Loucy (cell line): ENCODE measurements around the gene OSGIN1.
A peak's percentile ranks its signal among the peaks of the same experiment; 100 is the strongest.

Experiments used
- H2AFZ ChIP-seq: fragments of 200-600 bp; sonication (generic); 2 replicates; pipeline ENCODE4 v1.6.0; 2016; ENCODE audit warnings: antibody characterized with exemption, mild to moderate bottlenecking, low read length, moderate library complexity
- H3F3A ChIP-seq: fragments of 200-600 bp; 2 replicates; pipeline ENCODE4 v1.6.0; 2016; ENCODE audit warnings: antibody characterized with exemption, low read depth, mild to moderate bottlenecking
- H3K27me3 ChIP-seq: fragments of 200-600 bp; sonication (generic); 2 replicates; pipeline ENCODE4 v1.6.1; 2014; ENCODE audit warnings: low read length, mild to moderate bottlenecking; ENCODE audit not compliant: insufficient read depth, poor library complexity, severe bottlenecking
- H3K36me3 ChIP-seq: fragments of 200-600 bp; sonication (generic); 2 replicates; pipeline ENCODE4 v1.6.1; 2016; ENCODE audit warnings: low read length; ENCODE audit not compliant: insufficient read depth
- H3K4me1 ChIP-seq: fragments of 200-600 bp; sonication (generic); 2 replicates; pipeline ENCODE4 v1.5.1; 2014; ENCODE audit warnings: low read length, mild to moderate bottlenecking; ENCODE audit not compliant: insufficient read depth, poor library complexity, severe bottlenecking
- H3K4me2 ChIP-seq: fragments of 200-600 bp; sonication (generic); 2 replicates; pipeline ENCODE4 v1.6.0; 2014; ENCODE audit warnings: antibody characterized with exemption, low read length, low read depth, mild to moderate bottlenecking; ENCODE audit not compliant: poor library complexity, severe bottlenecking
- H3K4me3 ChIP-seq: fragments of 200-600 bp; sonication (generic); 2 replicates; pipeline ENCODE4 v1.5.1; 2014; ENCODE audit warnings: low read length, mild to moderate bottlenecking, mixed read lengths; ENCODE audit not compliant: poor library complexity, severe bottlenecking
- H3K79me2 ChIP-seq: fragments of 200-600 bp; sonication (generic); 2 replicates; pipeline ENCODE4 v1.6.1; 2014; ENCODE audit warnings: low read length; ENCODE audit not compliant: insufficient read depth
- H3K9ac ChIP-seq: fragments of 200-600 bp; sonication (generic); 2 replicates; pipeline ENCODE4 v1.6.0; 2014; ENCODE audit warnings: mild to moderate bottlenecking, low read depth, low read length, moderate library complexity; ENCODE audit not compliant: poor library complexity, severe bottlenecking
- H3K9me2 ChIP-seq: fragments of 200-600 bp; sonication (generic); replicated peaks from 2 replicates; pipeline ENCODE4 v1.6.1; 2016; ENCODE audit warnings: low read depth, low read length, mixed read lengths
- H3K9me3 ChIP-seq: fragments of 200-600 bp; sonication (generic); 2 replicates; pipeline ENCODE4 v1.6.1; 2014; ENCODE audit warnings: mild to moderate bottlenecking, antibody characterized with exemption, low read length, low read depth; ENCODE audit not compliant: insufficient read depth
- H4K20me1 ChIP-seq: fragments of 200-600 bp; sonication (generic); 2 replicates; pipeline ENCODE4 v1.6.0; 2014; ENCODE audit warnings: antibody characterized with exemption, low read length, mild to moderate bottlenecking; ENCODE audit not compliant: insufficient read depth, poor library complexity, severe bottlenecking
- EZH2phosphoT487 ChIP-seq: fragments of 200-600 bp; IDR thresholded peaks from 2 replicates; pipeline ENCODE4 v1.6.1; 2018; ENCODE audit warnings: antibody characterized with exemption, mild to moderate bottlenecking, moderate library complexity, borderline replicate concordance
- TF ChIP-seq, protein P1 (sequence below): fragments of 200-600 bp; sonication (generic); conservative IDR thresholded peaks from 2 replicates; pipeline ENCODE4 v1.5.1; 2014; ENCODE audit warnings: mild to moderate bottlenecking, antibody characterized with exemption, low read length

Gene OSGIN1

DNA sequence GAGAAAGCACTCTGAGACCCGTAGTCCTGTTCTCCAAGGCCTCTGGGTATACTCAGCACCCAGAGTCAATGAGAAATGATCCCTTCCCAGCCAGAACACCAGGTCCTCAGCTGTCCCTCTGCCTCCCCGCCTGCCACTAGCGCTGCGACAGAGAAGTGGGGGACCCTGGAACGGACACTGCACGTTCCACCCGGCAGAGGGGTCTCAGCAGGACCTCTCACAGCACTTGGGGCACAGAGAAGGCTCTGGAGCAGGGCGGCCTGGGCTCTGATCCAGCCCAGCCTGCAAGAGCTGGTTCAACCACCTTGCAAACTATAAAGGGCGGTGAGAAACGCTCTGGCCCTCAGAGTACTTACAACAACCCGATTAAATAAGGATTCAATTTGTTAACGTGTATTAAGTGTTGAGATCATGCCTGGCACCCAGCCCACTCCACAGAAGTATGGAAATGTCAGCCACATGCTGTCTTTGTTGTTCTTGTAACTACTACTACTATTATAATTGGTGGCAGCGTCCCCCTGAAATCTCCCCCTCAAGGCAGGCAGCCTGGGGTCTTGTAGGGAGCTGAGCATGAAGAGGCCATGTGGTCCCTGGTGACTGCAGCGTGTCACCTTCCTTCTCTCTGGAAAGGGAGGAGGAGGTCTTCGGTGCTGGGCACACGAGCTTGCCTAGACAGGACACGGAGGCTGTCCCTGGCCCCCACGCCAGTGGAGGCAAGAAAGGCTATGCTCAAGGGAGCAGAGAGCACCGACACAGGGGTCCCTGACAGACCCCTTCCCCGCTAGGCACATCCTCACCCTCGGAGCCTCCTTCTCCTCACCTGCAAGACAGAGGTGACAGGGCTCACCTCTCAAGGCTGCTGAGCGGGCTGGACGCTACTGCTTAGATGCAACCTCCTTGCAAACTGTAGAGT lies 2.4 kb downstream of the OSGIN1 start:
- no peaks in the 10 kb centered on the region for H3K79me2 ChIP-seq
- TF ChIP-seq EZH2phosphoT487, result no peak
- TF ChIP-seq, protein P1, sequence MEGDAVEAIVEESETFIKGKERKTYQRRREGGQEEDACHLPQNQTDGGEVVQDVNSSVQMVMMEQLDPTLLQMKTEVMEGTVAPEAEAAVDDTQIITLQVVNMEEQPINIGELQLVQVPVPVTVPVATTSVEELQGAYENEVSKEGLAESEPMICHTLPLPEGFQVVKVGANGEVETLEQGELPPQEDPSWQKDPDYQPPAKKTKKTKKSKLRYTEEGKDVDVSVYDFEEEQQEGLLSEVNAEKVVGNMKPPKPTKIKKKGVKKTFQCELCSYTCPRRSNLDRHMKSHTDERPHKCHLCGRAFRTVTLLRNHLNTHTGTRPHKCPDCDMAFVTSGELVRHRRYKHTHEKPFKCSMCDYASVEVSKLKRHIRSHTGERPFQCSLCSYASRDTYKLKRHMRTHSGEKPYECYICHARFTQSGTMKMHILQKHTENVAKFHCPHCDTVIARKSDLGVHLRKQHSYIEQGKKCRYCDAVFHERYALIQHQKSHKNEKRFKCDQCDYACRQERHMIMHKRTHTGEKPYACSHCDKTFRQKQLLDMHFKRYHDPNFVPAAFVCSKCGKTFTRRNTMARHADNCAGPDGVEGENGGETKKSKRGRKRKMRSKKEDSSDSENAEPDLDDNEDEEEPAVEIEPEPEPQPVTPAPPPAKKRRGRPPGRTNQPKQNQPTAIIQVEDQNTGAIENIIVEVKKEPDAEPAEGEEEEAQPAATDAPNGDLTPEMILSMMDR, result no peak
- peaks cover 11% of the 10 kb centered on the region for H3K4me1 ChIP-seq
- no peaks in the 10 kb centered on the region for H3K36me3 ChIP-seq
- no peak overlapping the region for H3K4me2 ChIP-seq
- no peaks in the 10 kb centered on the region for H3F3A ChIP-seq
- H3K9ac ChIP-seq, result no peak overlapping the region
- no peaks in the 10 kb centered on the region for H3K27me3 ChIP-seq
- no peak overlapping the region for H3K4me3 ChIP-seq
- no peaks in the 10 kb centered on the region for H3K9me2 ChIP-seq
- H4K20me1 ChIP-seq, result no peaks in the 10 kb centered on the region
- H2AFZ ChIP-seq, result no peak overlapping the region
- no peaks in the 10 kb centered on the region for H3K9me3 ChIP-seq

DNA sequence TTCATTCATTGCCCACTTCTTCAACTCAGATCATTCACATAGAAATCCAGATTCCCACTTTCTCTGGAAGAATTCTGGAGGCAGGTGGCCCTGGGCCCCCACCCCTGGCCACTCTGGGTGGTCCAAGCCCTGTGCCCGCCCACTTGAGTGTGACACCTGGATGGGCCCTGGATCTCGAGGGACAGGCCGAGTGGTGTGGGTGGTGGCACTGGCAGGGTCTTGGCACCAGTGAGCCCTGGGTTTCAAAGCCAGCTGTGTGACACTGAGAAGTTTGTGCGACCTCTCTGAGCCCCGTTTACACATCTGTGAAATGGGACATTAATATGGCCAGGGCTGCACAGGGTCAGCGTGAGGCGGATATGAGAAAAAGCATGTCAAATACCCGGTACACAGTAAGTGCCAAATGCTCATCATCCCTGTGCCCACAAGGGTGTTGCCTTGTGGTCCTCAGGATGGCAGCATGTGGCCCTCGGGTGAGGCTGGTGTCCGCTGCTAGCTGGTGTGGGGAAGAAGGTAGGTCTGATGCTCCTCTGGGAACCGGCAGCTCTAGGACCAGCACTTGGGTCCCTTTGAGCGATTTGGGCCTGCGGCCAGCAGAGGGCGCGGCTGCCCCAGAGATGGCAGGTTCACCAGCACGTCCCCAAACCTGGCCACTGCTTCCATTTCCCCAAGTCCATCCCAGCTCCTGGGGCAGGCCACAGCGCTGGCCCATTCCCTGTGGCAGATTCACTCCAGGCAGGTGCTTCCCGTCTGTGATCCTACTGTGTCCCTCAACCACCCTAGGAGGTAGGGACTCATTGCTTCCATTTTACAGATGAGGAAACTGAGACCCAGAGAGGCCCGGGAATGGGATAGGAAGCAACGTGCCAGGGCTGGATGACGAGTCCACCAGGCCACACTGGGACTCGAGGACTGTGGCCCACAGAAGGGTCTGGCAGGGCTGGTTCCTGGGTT lies 3.6 kb downstream of the OSGIN1 start:
- TF ChIP-seq, protein P1, result peak; percentile 92
- TF ChIP-seq EZH2phosphoT487, result no peak
- no peak overlapping the region for H3K9ac ChIP-seq
- peaks cover 11% of the 10 kb centered on the region for H3K4me1 ChIP-seq
- H4K20me1 ChIP-seq, result no peaks in the 10 kb centered on the region
- no peaks in the 10 kb centered on the region for H3F3A ChIP-seq
- no peaks in the 10 kb centered on the region for H3K27me3 ChIP-seq
- no peak overlapping the region for H2AFZ ChIP-seq
- no peaks in the 10 kb centered on the region for H3K79me2 ChIP-seq
- H3K4me3 ChIP-seq, result no peak overlapping the region
- H3K9me3 ChIP-seq, result no peaks in the 10 kb centered on the region
- no peaks in the 10 kb centered on the region for H3K36me3 ChIP-seq
- no peaks in the 10 kb centered on the region for H3K9me2 ChIP-seq
- H3K4me2 ChIP-seq, result no peak overlapping the region

DNA sequence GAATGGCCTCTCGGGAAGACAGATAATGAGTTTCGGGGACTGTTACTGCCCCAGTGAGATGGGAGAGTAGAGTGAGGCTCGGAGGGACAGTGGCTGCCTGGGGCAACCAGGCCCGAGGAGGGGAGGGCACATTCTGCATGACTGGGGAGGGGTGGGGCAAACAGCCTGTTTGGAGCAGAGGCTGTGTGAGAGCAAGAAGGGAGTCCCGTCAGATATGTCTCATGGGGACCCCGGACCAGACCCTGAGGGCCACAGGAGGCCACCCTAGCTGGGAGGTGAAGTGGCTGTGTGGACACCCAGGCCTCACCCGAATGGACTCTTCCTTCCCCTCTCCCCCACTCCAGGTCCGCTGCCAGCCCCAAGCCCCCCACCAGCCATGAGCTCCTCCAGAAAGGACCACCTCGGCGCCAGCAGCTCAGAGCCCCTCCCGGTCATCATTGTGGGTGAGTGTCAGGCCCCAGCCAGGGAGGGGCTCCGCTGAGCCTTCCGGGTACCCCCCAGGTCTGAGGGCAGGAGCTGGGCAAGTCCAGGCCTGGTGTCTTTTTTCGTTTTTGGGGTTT lies 4.3 kb downstream of the OSGIN1 start:
- TF ChIP-seq, protein P1, result no peak
- Histone ChIP-seq H4K20me1 (no peaks in the 10 kb centered on the region), H3K9ac (no peak overlapping the region), H3K4me1 (peaks cover 11% of the 10 kb centered on the region), H3K4me2 (no peak overlapping the region), H3K36me3 (no peaks in the 10 kb centered on the region), H3K9me2 (no peaks in the 10 kb centered on the region), H3K79me2 (no peaks in the 10 kb centered on the region), H3K4me3 (no peak overlapping the region), H3K27me3 (no peaks in the 10 kb centered on the region), H2AFZ (no peak overlapping the region), H3F3A (no peaks in the 10 kb centered on the region), H3K9me3 (no peaks in the 10 kb centered on the region)
